COLO668 (cell line): ENCODE data around the gene DARS1.

ENCODE experiments used
- DNase-seq: peaks from one replicate; lab custom pipeline; 2025; ENCODE audit not compliant: unreplicated experiment; lab: John Stamatoyannopoulos, UW

Gene DARS1

GRCh38 chr2:136016427-136016826 is 31.0 kb upstream of the DARS1 start:
- no peak for DNase-seq

GRCh38 chr2:136015699-136016098 is 30.3 kb upstream of the DARS1 start:
- DNase-seq: no peak

GRCh38 chr2:136014411-136014810 is 29.0 kb upstream of the DARS1 start:
- DNase-seq: no peak

GRCh38 chr2:136013955-136014354 is 28.5 kb upstream of the DARS1 start:
- DNase-seq: no peak

GRCh38 chr2:136013136-136013685 is 27.8 kb upstream of the DARS1 start:
- DNase-seq: no peak

GRCh38 chr2:136012315-136012714 is 26.9 kb upstream of the DARS1 start:
- DNase-seq: no peak

GRCh38 chr2:136010126-136010525 is 24.7 kb upstream of the DARS1 start:
- DNase-seq: no peak

GRCh38 chr2:136008205-136008865 is 22.9 kb upstream of the DARS1 start:
- no peak for DNase-seq

GRCh38 chr2:136006658-136007057 is 21.2 kb upstream of the DARS1 start:
- no peak for DNase-seq

GRCh38 chr2:136005462-136006196 is 20.2 kb upstream of the DARS1 start:
- DNase-seq: peak; percentile 27

GRCh38 chr2:136004965-136005364 is 19.5 kb upstream of the DARS1 start:
- DNase-seq: no peak

GRCh38 chr2:136001131-136001530 is 15.7 kb upstream of the DARS1 start:
- DNase-seq: no peak

- DNase-seq: no peak
These were observed 15.1 kb upstream of the DARS1 start for GRCh38 chr2:136000502-136000901.

GRCh38 chr2:135999899-136000298 is 14.5 kb upstream of the DARS1 start:
- DNase-seq: no peak

- DNase-seq: no peak
These were observed 13.5 kb upstream of the DARS1 start for GRCh38 chr2:135998879-135999278.

- DNase-seq: no peak
These were observed 12.0 kb upstream of the DARS1 start for GRCh38 chr2:135997380-135997779.

- DNase-seq: no peak
These were observed 10.9 kb upstream of the DARS1 start for GRCh38 chr2:135996304-135996703.

GRCh38 chr2:135994281-135994680 is 8.9 kb upstream of the DARS1 start:
- DNase-seq: no peak

GRCh38 chr2:135993421-135993820 is 8.0 kb upstream of the DARS1 start:
- no peak for DNase-seq

- no peak for DNase-seq
These were observed 6.4 kb upstream of the DARS1 start for GRCh38 chr2:135991861-135992260.

- no peak for DNase-seq
These were observed 2.0 kb upstream of the DARS1 start for GRCh38 chr2:135987441-135987840.

GRCh38 chr2:135986507-135986906 is 1.1 kb upstream of the DARS1 start:
- no peak for DNase-seq
